Measurements from ENCODE around the gene GALNT18.

GALNT18 gene

GRCh38 chr11:11380340-11380739, 241.5 kb downstream of the GALNT18 start:
- Histone ChIP-seq H3K4me3 (replicated peaks; ENCODE audit: insufficient read depth, low read length) (no peak overlapping the region), H3K27ac (replicated peaks) (no peak overlapping the region), H3K27me3 (ENCODE audit: insufficient read depth, poor library complexity, severe bottlenecking) (no peaks in the 10 kb centered on the region)
- TF ChIP-seq GABPA (IDR thresholded peaks at IDR 0.05; ENCODE audit: low read depth) = no peak
- TF ChIP-seq SPI1 (IDR thresholded peaks at IDR 0.05; ENCODE audit: borderline replicate concordance, low read depth) = no peak
- no peak for DNase-seq (ENCODE audit: low read depth in 1 of 2, low spot score in 1 of 2)

- TF ChIP-seq GABPA (IDR thresholded peaks at IDR 0.05; ENCODE audit: low read depth) (no peak), REST (IDR thresholded peaks at IDR 0.05; ENCODE audit: insufficient replicate concordance, low read depth) (no peak), POLR2AphosphoS5 (IDR thresholded peaks at IDR 0.05; ENCODE audit: low read depth) (no peak), CTCF (IDR thresholded peaks at IDR 0.05; ENCODE audit: insufficient read depth, low read length) (no peak), SPI1 (IDR thresholded peaks at IDR 0.05; ENCODE audit: borderline replicate concordance, low read depth) (no peak)
- no peaks in the 10 kb centered on the region for H3K27me3 ChIP-seq (ENCODE audit: insufficient read depth, poor library complexity, severe bottlenecking)
- no peak for DNase-seq (ENCODE audit: low read depth in 1 of 2, low spot score in 1 of 2)
- no peak overlapping the region for H3K27ac ChIP-seq (replicated peaks)
- no peak overlapping the region for H3K4me3 ChIP-seq (replicated peaks; ENCODE audit: insufficient read depth, low read length)
Measured at GRCh38 chr11:11379661-11380060, 242.1 kb downstream of the GALNT18 start.

GRCh38 chr11:11378184-11378940, 243.4 kb downstream of the GALNT18 start:
- DNase-seq (ENCODE audit: low read depth in 1 of 2, low spot score in 1 of 2) = no peak
- H3K4me3 ChIP-seq (replicated peaks; ENCODE audit: insufficient read depth, low read length) = no peak overlapping the region
- TF ChIP-seq SPI1 (IDR thresholded peaks at IDR 0.05; ENCODE audit: borderline replicate concordance, low read depth) (no peak), GABPA (IDR thresholded peaks at IDR 0.05; ENCODE audit: low read depth) (no peak), CTCF (IDR thresholded peaks at IDR 0.05; ENCODE audit: insufficient read depth, low read length) (no peak), REST (IDR thresholded peaks at IDR 0.05; ENCODE audit: insufficient replicate concordance, low read depth) (no peak), POLR2AphosphoS5 (IDR thresholded peaks at IDR 0.05; ENCODE audit: low read depth) (no peak)
- H3K27ac ChIP-seq (replicated peaks) = no peak overlapping the region
- no peaks in the 10 kb centered on the region for H3K27me3 ChIP-seq (ENCODE audit: insufficient read depth, poor library complexity, severe bottlenecking)

- TF ChIP-seq CTCF (IDR thresholded peaks at IDR 0.05; ENCODE audit: insufficient read depth, low read length) (no peak), GABPA (IDR thresholded peaks at IDR 0.05; ENCODE audit: low read depth) (no peak), SPI1 (IDR thresholded peaks at IDR 0.05; ENCODE audit: borderline replicate concordance, low read depth) (no peak), REST (IDR thresholded peaks at IDR 0.05; ENCODE audit: insufficient replicate concordance, low read depth) (no peak), POLR2AphosphoS5 (IDR thresholded peaks at IDR 0.05; ENCODE audit: low read depth) (no peak)
- no peak for DNase-seq (ENCODE audit: low read depth in 1 of 2, low spot score in 1 of 2)
- Histone ChIP-seq H3K27ac (replicated peaks) (no peak overlapping the region), H3K4me3 (replicated peaks; ENCODE audit: insufficient read depth, low read length) (no peak overlapping the region), H3K27me3 (ENCODE audit: insufficient read depth, poor library complexity, severe bottlenecking) (peaks cover 3% of the 10 kb centered on the region)
Measured at GRCh38 chr11:11374358-11375148, 247.3 kb downstream of the GALNT18 start.
